8988T (cell line): ENCODE data around the gene ARHGAP28.

Experiments used
- DNase-seq: peaks from one replicate; pipeline ENCODE4 v3.0.0; 2011

Gene ARHGAP28

GRCh38 chr18:6940451-6940850, 210.9 kb downstream of the ARHGAP28 start:
- DNase-seq = no peak

GRCh38 chr18:6941996-6942395, 212.5 kb downstream of the ARHGAP28 start:
- no peak for DNase-seq

GRCh38 chr18:6942742-6943141, 213.2 kb downstream of the ARHGAP28 start:
- no peak for DNase-seq

GRCh38 chr18:6943143-6943542, 213.6 kb downstream of the ARHGAP28 start:
- DNase-seq = no peak

DNA sequence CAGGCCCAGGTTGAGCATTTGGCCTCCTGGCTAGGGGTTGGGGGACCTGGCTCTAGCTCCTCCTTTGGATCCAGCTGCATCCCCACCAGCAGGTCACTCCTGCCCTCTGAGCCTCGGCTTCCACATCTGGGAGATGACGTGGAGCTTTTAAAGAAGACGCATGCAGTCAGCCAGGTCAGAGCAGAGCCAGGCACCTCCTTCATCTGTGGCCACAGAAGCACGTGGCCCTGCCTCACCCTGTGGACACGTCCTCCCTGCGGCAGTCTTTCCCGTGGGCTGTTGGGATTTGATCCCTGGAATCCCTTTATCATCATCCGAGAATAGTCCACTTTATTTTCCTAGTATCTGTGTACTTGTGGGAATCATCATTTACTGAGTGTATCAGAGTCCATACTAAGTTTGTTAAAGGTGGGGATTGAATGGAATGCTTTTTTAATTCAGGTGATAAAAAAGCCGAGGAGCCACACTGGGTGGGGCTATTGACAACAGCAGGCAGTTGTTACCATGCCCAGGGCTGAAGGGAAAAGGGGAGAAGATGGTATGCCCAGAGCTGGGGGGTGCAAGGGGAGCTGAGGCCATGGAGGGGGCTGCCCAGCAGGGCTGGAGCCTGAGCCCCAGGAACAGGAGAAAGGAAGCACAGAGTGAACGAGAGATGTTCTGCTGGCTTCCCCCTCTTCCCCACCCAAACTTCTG, 218.0 kb downstream of the ARHGAP28 start:
- DNase-seq = no peak

- DNase-seq = no peak
Measured at GRCh38 chr18:6948281-6949055, 219.0 kb downstream of the ARHGAP28 start.

- no peak for DNase-seq
Measured at GRCh38 chr18:6949800-6950586, 220.5 kb downstream of the ARHGAP28 start.

GRCh38 chr18:6950641-6951040, 221.1 kb downstream of the ARHGAP28 start:
- no peak for DNase-seq

- DNase-seq = no peak
Measured at GRCh38 chr18:6951336-6952090, 222.0 kb downstream of the ARHGAP28 start.

- no peak for DNase-seq
Measured at GRCh38 chr18:6954501-6954900, 225.0 kb downstream of the ARHGAP28 start.

DNA sequence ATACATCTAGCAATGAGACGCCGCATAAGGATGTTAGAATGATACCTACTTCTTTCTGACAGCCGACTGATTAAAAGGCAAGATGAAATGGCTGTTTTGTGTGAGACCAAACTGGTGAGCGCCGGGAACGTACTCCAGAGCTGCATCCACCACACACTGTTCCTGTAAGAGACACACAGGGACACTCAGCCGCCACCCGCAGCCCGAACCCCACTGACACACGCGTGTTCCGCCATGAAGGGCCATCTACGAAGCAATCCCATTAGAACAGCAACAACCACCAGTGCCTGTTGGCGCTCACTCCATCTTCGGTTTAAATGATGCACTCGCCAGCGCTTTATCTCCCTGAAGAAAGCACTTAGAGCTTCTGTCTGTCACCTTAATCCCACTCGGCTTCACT, 225.8 kb downstream of the ARHGAP28 start:
- DNase-seq = no peak

DNA sequence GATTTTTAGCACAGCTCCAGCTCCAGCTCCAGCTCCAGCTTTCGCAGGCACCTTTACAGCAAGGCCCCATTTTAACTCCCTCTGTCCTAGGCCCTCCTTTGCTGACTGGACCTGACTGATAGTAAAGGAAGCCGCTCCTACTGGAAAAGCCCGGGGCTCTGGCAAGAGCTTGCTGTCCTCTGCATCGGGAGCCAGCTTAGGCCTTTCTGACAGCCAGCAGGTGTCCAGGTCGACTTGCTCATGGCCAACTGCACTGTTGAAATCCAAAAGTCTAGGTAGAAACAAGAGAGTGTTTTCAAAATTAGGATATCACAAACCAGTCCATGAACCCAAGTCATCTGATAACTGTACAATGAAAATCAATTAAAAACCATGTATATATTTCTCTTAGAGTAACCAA, 227.0 kb downstream of the ARHGAP28 start:
- no peak for DNase-seq

DNA sequence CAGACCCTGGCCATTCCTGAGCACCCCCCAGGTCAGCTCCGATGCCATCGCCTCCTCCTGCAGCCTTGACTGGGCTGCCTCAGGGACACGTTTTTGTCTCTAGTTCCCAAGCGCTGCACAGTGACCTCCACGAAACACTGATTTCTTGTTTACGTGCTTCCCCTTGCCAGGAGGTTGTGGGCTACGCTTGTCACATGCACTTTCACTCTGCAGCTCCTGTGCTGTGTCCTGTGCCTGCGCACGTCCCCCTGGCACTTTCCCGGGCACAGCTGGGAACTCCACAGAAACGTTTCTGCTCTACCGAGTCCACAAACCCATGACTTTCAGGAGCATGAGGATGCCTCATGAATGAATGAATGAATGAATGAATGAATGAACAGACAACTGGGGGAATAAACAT, 227.5 kb downstream of the ARHGAP28 start:
- DNase-seq = no peak

DNA sequence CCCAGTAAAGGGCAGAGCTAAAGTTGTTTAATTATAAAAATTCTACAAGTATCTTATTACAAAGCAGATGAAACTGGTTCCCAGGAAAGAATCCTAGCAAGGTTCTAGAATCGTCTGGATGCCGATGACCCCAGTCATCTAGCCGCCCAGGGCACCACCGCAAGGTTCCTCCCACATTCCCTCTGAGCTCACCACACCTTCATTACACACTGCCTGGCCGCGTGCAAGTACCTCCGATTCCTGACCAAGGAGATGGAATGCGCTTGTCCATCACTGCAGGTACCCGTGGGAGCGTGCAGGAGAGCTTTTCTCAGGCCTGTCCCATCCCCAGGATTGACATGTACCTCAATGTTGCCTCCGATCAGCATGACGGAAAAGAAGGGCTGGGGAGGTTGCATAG, 229.6 kb downstream of the ARHGAP28 start:
- DNase-seq = no peak

DNA sequence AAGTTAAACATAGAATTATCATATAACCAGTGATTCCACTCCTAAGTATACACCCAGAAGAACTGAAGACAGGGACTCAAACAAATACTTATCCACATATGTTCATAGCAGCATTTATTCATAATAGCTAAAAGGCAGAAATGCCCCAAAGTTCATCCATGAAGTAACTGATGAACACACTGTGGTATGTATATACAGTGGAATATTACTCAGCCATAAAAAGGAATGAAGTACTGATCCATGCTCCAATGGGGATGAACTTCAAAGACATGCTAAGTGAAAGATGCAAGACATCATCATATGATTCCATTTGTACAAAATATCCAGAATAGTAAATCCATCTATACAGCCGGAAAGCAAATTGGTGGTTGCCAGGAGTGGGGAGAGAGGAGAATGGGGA, 230.6 kb downstream of the ARHGAP28 start:
- DNase-seq = no peak

DNA sequence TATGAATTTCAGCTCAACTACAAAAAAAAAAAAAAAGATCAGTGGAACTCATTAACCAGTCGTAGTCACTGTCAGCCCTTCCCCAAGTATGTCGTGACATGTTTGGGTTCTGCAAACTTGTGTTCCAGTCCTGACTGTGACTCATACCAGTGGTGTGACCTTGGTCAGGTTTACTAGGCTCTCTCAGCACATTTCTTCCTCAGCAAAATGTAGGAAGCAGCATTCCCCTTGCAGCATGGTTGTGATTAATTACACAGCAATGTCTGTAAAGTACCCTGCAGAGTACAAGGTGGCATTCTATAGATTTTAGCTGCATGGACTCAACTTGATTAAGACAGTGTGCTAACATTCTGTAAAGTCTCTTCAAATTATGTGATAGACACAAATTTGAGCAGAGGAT, 231.1 kb downstream of the ARHGAP28 start:
- no peak for DNase-seq

DNA sequence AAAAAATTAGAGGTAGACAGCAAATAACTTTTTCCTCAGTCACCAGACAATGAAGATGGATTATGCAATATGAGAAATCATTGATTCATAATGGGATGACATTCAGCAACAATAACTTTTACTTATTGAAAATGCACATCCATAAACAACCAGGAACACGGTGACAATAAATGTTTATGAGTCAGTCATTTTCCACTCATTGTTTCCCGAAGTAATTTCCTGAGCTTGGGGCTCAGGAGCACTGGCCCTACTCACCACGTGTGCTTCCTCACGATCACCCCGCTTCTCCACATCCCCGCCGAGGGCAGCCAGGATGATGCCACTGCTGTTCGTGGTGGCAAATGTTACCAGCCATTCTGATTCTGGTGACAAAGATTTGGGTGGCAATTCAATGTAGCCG, 231.8 kb downstream of the ARHGAP28 start:
- DNase-seq = no peak

- no peak for DNase-seq
Measured at GRCh38 chr18:6962571-6963451, 233.3 kb downstream of the ARHGAP28 start.

DNA sequence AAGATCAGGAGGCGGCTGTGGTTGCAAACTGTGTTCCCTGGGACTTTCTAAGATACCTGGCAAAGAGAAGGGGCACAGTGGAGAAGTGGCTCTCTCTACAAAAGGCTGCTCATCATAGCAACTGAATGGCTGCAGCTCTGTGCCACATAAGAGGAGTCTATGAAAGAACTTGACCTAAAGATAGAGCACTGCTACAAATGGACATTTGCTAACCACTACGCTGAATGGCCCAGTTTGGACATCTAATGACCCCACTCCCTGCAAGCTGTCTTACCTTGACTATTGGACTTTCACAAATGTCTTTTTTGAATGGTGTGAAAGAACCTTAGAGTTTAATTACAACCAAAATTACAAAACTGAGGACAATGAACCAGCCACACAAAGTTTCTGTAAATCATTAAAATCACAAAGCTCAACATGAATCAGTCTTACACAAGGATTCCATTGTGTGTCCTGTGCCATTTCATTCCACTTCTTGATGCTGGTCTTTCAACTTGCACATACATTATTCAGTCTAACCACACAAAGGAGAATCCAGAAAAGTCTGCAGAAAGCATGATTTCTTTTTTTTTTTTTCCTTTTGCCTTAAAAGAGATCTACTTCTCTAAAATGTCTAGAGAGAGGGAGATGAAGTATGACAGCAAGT, 234.1 kb downstream of the ARHGAP28 start:
- no peak for DNase-seq
